A549 (cell line): ENCODE data around the gene CFAP61. TPM values are rescaled to one million over a fixed set of nuclear protein-coding genes. Genes with fewer than 3 reads are reported as not detected.

Experiments
- ATAC-seq, 2 experiments: fragments of 200-7000 bp in 1 of 2; fragments of >200 bp in 1 of 2; cut with Nextera tagmentation in 1 of 2; cut with Tn5 transposase in 1 of 2; 3 replicates each; pipeline versions ENCODE4 v1.8.0 to v1.9.1; 2018 to 2020; ENCODE audit warnings: mild to moderate bottlenecking in 1 of 2, moderate library complexity in 1 of 2
- CTCF ChIA-PET: fragments of 300-600 bp; sonication (Branson Sonifier 250); formaldehyde crosslinking; extraction: SDS; loops from one replicate; lab custom pipeline; 2021; ENCODE audit warnings: antibody characterized with exemption, inconsistent platforms; lab: Yijun Ruan, JAX
- POLR2A ChIA-PET: fragments of 350-600 bp; formaldehyde crosslinking; extraction: SDS; loops from one replicate; lab custom pipeline; 2021; ENCODE audit warnings: antibody characterized with exemption, inconsistent platforms; lab: Yijun Ruan, JAX
- DNase-seq, 2 experiments: peaks; one replicate each; pipeline versions ENCODE4 v3.0.0 to v3.0.0-alpha.2; 2011 to 2016; ENCODE audit warnings: low read depth in 1 of 2, low spot score in 1 of 2
- FAIRE-seq: peaks from 2 replicates; lab custom pipeline; 2011; peaks lifted over from hg19 to GRCh38; lab: Jason Lieb, UNC
- H3K27ac ChIP-seq, 2 experiments: fragments of >200 bp; sonication (Bioruptor Twin); formaldehyde crosslinking; 3 replicates each; pipeline ENCODE4 v1.5.1; 2016 to 2017
- H3K4me1 ChIP-seq: fragments of >200 bp; sonication (Bioruptor Twin); formaldehyde crosslinking; 3 replicates; pipeline ENCODE4 v1.6.1; 2016
- H3K4me2 ChIP-seq: fragments of >200 bp; sonication (Bioruptor Twin); formaldehyde crosslinking; 3 replicates; pipeline ENCODE4 v1.6.1; 2016
- H3K4me3 ChIP-seq: fragments of >200 bp; sonication (Bioruptor Twin); formaldehyde crosslinking; 3 replicates; pipeline ENCODE4 v1.5.1; 2016
- H3K9me3 ChIP-seq: fragments of >200 bp; sonication (Bioruptor Twin); formaldehyde crosslinking; 3 replicates; pipeline ENCODE4 v1.6.1; 2016
- BCL3 ChIP-seq: fragments of >200 bp; sonication (Bioruptor Twin); formaldehyde crosslinking; IDR thresholded peaks from 3 replicates; pipeline ENCODE4 v1.6.1; 2016
- CBX2 ChIP-seq: fragments of 200-600 bp; sonication (generic); IDR thresholded peaks from 2 replicates; pipeline ENCODE4 v1.6.1; 2016; ENCODE audit warnings: low read depth, mild to moderate bottlenecking, borderline replicate concordance
- CHD2 ChIP-seq: fragments of 150-350 bp; IDR thresholded peaks from 2 replicates; pipeline ENCODE4 v1.6.1; 2014; ENCODE audit warnings: low read length; ENCODE audit not compliant: partially characterized antibody
- CHD4 ChIP-seq: fragments of 200-600 bp; sonication (generic); IDR thresholded peaks from 2 replicates; pipeline ENCODE4 v1.6.1; 2016; ENCODE audit warnings: antibody characterized with exemption, mild to moderate bottlenecking, borderline replicate concordance
- EHF ChIP-seq: fragments of 250-450 bp; sonication (Bioruptor Pico); IDR thresholded peaks from 2 replicates; pipeline ENCODE4 v1.5.0; 2020; ENCODE audit warnings: mild to moderate bottlenecking
- ELK1 ChIP-seq: fragments of 150-350 bp; IDR thresholded peaks from 2 replicates; pipeline ENCODE4 v1.6.1; 2014; ENCODE audit warnings: low read depth, mild to moderate bottlenecking, low read length
- FOSL2 ChIP-seq, 2 experiments: fragments of 450-650 bp in 1 of 2; fragments of >200 bp in 1 of 2; sonication (Bioruptor Twin) in 1 of 2; formaldehyde crosslinking; IDR thresholded peaks; 2 replicates each; pipeline versions ENCODE4 v1.5.0 to v1.6.1; 2016 to 2020; ENCODE audit warnings: mild to moderate bottlenecking in 1 of 2, moderate library complexity in 1 of 2
- FOXS1 ChIP-seq: fragments of 250-450 bp; sonication (Bioruptor Pico); IDR thresholded peaks from 2 replicates; pipeline ENCODE4 v1.5.0; 2020; ENCODE audit warnings: mild to moderate bottlenecking, moderate library complexity
- HOXB5 ChIP-seq: fragments of 250-450 bp; sonication (Bioruptor Pico); IDR thresholded peaks from 2 replicates; pipeline ENCODE4 v1.5.0; 2020; ENCODE audit warnings: mild to moderate bottlenecking, moderate library complexity
- JUN ChIP-seq, 2 experiments: fragments of >200 bp; sonication (Bioruptor Twin); formaldehyde crosslinking; IDR thresholded peaks; 2 replicates in 1 of 2; 3 replicates in 1 of 2; pipeline ENCODE4 v1.6.1; 2016 to 2017
- MAFK ChIP-seq: fragments of 450-650 bp; IDR thresholded peaks from 2 replicates; pipeline ENCODE4 v1.6.1; 2014; ENCODE audit not compliant: partially characterized antibody
- MYC ChIP-seq: IDR thresholded peaks from 2 replicates; pipeline ENCODE4 v1.6.1; 2012; ENCODE audit warnings: mild to moderate bottlenecking, inconsistent platforms, low read length, improper control_type of control experiment, borderline replicate concordance
- NFE2L2 ChIP-seq: fragments of 150-350 bp; conservative IDR thresholded peaks from 2 replicates; pipeline ENCODE4 v1.6.1; 2014; ENCODE audit warnings: low read length
- PHF8 ChIP-seq: fragments of 200-600 bp; sonication (generic); IDR thresholded peaks from 2 replicates; pipeline ENCODE4 v1.6.1; 2016; ENCODE audit warnings: low read depth, mild to moderate bottlenecking, antibody characterized with exemption, moderate library complexity, borderline replicate concordance
- POLR2A ChIP-seq: IDR thresholded peaks from 2 replicates; pipeline ENCODE4 v1.6.1; 2012; ENCODE audit warnings: mild to moderate bottlenecking, low read length
- RARB ChIP-seq: fragments of 250-450 bp; sonication (Bioruptor Pico); IDR thresholded peaks from 2 replicates; pipeline ENCODE4 v1.8.0; 2021; ENCODE audit warnings: mild to moderate bottlenecking, moderate library complexity
- RFX5 ChIP-seq: fragments of 450-650 bp; IDR thresholded peaks from 2 replicates; pipeline ENCODE4 v1.7.1; 2014; ENCODE audit warnings: antibody characterized with exemption, mild to moderate bottlenecking, moderate library complexity
- RNF2 ChIP-seq: fragments of 200-600 bp; sonication (generic); IDR thresholded peaks from 2 replicates; pipeline ENCODE4 v1.6.1; 2016; ENCODE audit warnings: low read depth, mild to moderate bottlenecking, antibody characterized with exemption, moderate library complexity, borderline replicate concordance
- SREBF2 ChIP-seq: fragments of 450-650 bp; IDR thresholded peaks from 2 replicates; pipeline ENCODE4 v1.6.1; 2014; ENCODE audit warnings: mild to moderate bottlenecking, moderate library complexity
- TFCP2L1 ChIP-seq: fragments of 250-450 bp; sonication (Bioruptor Pico); IDR thresholded peaks from 2 replicates; pipeline ENCODE4 v1.5.0; 2021; ENCODE audit warnings: mild to moderate bottlenecking
- TP53 ChIP-seq: fragments of 250-450 bp; sonication (Bioruptor Pico); IDR thresholded peaks from 2 replicates; pipeline ENCODE4 v1.5.0; 2021; ENCODE audit warnings: mild to moderate bottlenecking, moderate library complexity
- ZFP36 ChIP-seq: fragments of 450-650 bp; IDR thresholded peaks from 2 replicates; pipeline ENCODE4 v1.6.1; 2014; ENCODE audit warnings: borderline replicate concordance; ENCODE audit not compliant: partially characterized antibody
- WGBS: methylation state at CpG from one replicate; pipeline ENCODE4 v1.1.6; 2017; ENCODE audit errors: missing lambda C conversion rate; 5-methylcytosine and 5-hydroxymethylcytosine counted together
- polyA plus RNA-seq, 4 experiments: library from polyadenylated mRNA; depleted of rRNA in 3 of 4; stranded (reverse); fragments of >200 nt; fragmentation: RNase III in 1 of 4; extraction: RNeasy Plus Mini Kit Qiagen cat#74134 plus additional on column Dnase treatment in 1 of 4; gene quantifications; 2 replicates in 3 of 4; 3 replicates in 1 of 4; pipeline ENCODE4 v1.2.3, GENCODE V29; 2011 to 2017
- TF ChIP-seq, protein P1 (sequence below): IDR thresholded peaks from 2 replicates; pipeline ENCODE4 v1.6.1; 2012
- TF ChIP-seq, protein P2 (sequence below): fragments of >200 bp; sonication (Bioruptor Twin); formaldehyde crosslinking; IDR thresholded peaks from 3 replicates; pipeline ENCODE4 v1.5.1; 2016

CFAP61 gene
- polyA plus RNA-seq, 2 of the 4 experiments (the other 2 are of a cell fraction): 0.39 to 0.70 TPM

DNA sequence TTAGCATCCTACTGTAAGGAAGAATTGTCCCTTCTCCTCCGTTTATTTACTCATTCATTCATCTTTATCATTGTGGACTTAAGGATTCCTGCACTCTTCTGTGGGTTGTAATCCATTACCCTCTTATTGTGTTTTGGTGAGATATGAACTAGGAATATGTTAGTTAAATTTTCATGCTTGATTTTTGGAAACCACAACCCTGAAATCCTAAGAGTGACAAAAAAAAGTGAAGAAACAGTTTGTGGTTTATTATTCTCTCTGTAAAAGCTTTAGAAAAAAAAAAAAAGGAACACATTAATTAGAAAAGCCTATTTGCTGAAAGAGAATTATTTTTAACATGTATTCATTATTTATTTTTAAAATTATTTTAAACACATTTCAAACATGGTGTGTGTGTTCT is 278.8 kb downstream of the CFAP61 start:
- Histone ChIP-seq H3K4me2 (no peak overlapping the region), H3K4me3 (no peak overlapping the region), H3K4me1 (no peaks in the 10 kb centered on the region), H3K9me3 (peaks cover 4% of the 10 kb centered on the region; the same call in 1 of the 3 replicates), H3K27ac (no peak overlapping the region)
- CTCF ChIA-PET: interaction anchor here (0.6 kb wide), 1 partner anchor 17 kb away, joined by 3 read pairs; no protein-coding TSS in a partner anchor
- DNase-seq (no peak), ATAC-seq (no peak), FAIRE-seq (no peak)
- POLR2A ChIA-PET: no interaction called here
- TF ChIP-seq TFCP2L1 (CRISPR knock-in tag): no peak
- TF ChIP-seq CHD4: no peak
- TF ChIP-seq, protein P1, sequence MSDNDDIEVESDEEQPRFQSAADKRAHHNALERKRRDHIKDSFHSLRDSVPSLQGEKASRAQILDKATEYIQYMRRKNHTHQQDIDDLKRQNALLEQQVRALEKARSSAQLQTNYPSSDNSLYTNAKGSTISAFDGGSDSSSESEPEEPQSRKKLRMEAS: no peak
- TF ChIP-seq CBX2: no peak
- no peak for TF ChIP-seq MAFK
- no peak for TF ChIP-seq POLR2A
- no peak for TF ChIP-seq CHD2
- TF ChIP-seq ZFP36: no peak
- 2% methylated on average over 1 of the region's 1 CpG for WGBS

- Histone ChIP-seq H3K27ac (no peak overlapping the region), H3K4me3 (no peak overlapping the region), H3K9me3 (peaks cover 4% of the 10 kb centered on the region; the same call in 1 of the 3 replicates), H3K4me1 (no peaks in the 10 kb centered on the region), H3K4me2 (no peak overlapping the region)
- POLR2A ChIA-PET: no interaction called here
- TF ChIP-seq EHF (CRISPR knock-in tag) (no peak), FOSL2 (IDR thresholded peaks at IDR 0.05) (no peak), FOSL2 (CRISPR knock-in tag; IDR thresholded peaks at IDR 0.05) (no peak), BCL3 (no peak), TP53 (CRISPR knock-in tag) (no peak), RNF2 (no peak), FOXS1 (CRISPR knock-in tag) (no peak), JUN (IDR thresholded peaks at IDR 0.05) (no peak), SREBF2 (no peak), ELK1 (no peak), MAFK (no peak), PHF8 (no peak), CBX2 (no peak), HOXB5 (no peak), NFE2L2 (no peak), RFX5 (no peak), RARB (CRISPR knock-in tag) (no peak), MYC (no peak)
- TF ChIP-seq, protein P2, sequence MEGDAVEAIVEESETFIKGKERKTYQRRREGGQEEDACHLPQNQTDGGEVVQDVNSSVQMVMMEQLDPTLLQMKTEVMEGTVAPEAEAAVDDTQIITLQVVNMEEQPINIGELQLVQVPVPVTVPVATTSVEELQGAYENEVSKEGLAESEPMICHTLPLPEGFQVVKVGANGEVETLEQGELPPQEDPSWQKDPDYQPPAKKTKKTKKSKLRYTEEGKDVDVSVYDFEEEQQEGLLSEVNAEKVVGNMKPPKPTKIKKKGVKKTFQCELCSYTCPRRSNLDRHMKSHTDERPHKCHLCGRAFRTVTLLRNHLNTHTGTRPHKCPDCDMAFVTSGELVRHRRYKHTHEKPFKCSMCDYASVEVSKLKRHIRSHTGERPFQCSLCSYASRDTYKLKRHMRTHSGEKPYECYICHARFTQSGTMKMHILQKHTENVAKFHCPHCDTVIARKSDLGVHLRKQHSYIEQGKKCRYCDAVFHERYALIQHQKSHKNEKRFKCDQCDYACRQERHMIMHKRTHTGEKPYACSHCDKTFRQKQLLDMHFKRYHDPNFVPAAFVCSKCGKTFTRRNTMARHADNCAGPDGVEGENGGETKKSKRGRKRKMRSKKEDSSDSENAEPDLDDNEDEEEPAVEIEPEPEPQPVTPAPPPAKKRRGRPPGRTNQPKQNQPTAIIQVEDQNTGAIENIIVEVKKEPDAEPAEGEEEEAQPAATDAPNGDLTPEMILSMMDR: no peak
- FAIRE-seq: no peak
- CTCF ChIA-PET: no interaction called here
- no peak for DNase-seq
- 76% methylated on average over 2 of the region's 2 CpGs for WGBS
- no peak for ATAC-seq
Observed at GRCh38 chr20:20331817-20332216, 279.5 kb downstream of the CFAP61 start.
